ENCODE measurements around the gene GRM1. TPM values are rescaled to one million over a fixed set of nuclear protein-coding genes. Genes with fewer than 3 reads are reported as not detected.

GRM1 gene
- total and polyA plus RNA-seq, 2 donors (not counting 1 experiment from before 2014, with no cell fraction given) = 0.17 TPM; not detected in 1

- Histone ChIP-seq H3K27ac (ENCODE audit: insufficient read depth, low read length) (no peak overlapping the region), H3K4me1 (ENCODE audit: control insufficient read depth, extremely low read depth, insufficient read depth, low read length) (no peaks in the 10 kb centered on the region), H4K20me1 (ENCODE audit: control insufficient read depth, extremely low read depth, insufficient read depth, low read length) (no peaks in the 10 kb centered on the region), H3K36me3 (ENCODE audit: control insufficient read depth, insufficient read depth, low read length) (no peaks in the 10 kb centered on the region), H3K9ac (ENCODE audit: insufficient read depth, low read length) (no peak overlapping the region), H3K27me3 (ENCODE audit: control insufficient read depth, insufficient read depth, low read length) (no peaks in the 10 kb centered on the region), H3K4me3 (replicated peaks in 1 of 4; ENCODE audit: control extremely low read depth in 1 of 4, insufficient read depth in 1 of 4, low read depth in 3 of 4, low read length in 4 of 4) (no peak overlapping the region), H3K79me2 (ENCODE audit: control insufficient read depth, insufficient read depth, low read length) (no peaks in the 10 kb centered on the region), H3K4me2 (ENCODE audit: extremely low read depth, insufficient read depth, low read length) (no peak overlapping the region), H3K9me3 (ENCODE audit: control insufficient read depth, insufficient read depth, low read depth, low read length) (no peaks in the 10 kb centered on the region), H2AFZ (ENCODE audit: low read length) (no peak overlapping the region)
- TF ChIP-seq EZH2 (IDR thresholded peaks at IDR 0.05; ENCODE audit: low read length, missing control alignments) (no peak), CTCF (conservative IDR thresholded peaks at IDR 0.05 in 1 of 2, IDR thresholded peaks at IDR 0.05 in 1 of 2; ENCODE audit: low read depth in 1 of 2, low read length in 2 of 2) (no peak)
- DNase-seq (ENCODE audit: low read depth in 2 of 2) = no peak
These were observed 379.7 kb downstream of the GRM1 start for GRCh38 chr6:146408583-146408982.

GRCh38 chr6:146410851-146411595 is 382.2 kb downstream of the GRM1 start:
- Histone ChIP-seq H4K20me1 (ENCODE audit: control insufficient read depth, extremely low read depth, insufficient read depth, low read length) (no peaks in the 10 kb centered on the region), H2AFZ (ENCODE audit: low read length) (no peak overlapping the region), H3K4me2 (ENCODE audit: extremely low read depth, insufficient read depth, low read length) (no peak overlapping the region), H3K9me3 (ENCODE audit: control insufficient read depth, insufficient read depth, low read depth, low read length) (no peaks in the 10 kb centered on the region), H3K4me1 (ENCODE audit: control insufficient read depth, extremely low read depth, insufficient read depth, low read length) (no peaks in the 10 kb centered on the region), H3K9ac (ENCODE audit: insufficient read depth, low read length) (no peak overlapping the region), H3K27ac (ENCODE audit: insufficient read depth, low read length) (no peak overlapping the region), H3K4me3 (replicated peaks in 1 of 4; ENCODE audit: control extremely low read depth in 1 of 4, insufficient read depth in 1 of 4, low read depth in 3 of 4, low read length in 4 of 4) (no peak overlapping the region), H3K79me2 (ENCODE audit: control insufficient read depth, insufficient read depth, low read length) (no peaks in the 10 kb centered on the region), H3K27me3 (ENCODE audit: control insufficient read depth, insufficient read depth, low read length) (no peaks in the 10 kb centered on the region), H3K36me3 (ENCODE audit: control insufficient read depth, insufficient read depth, low read length) (no peaks in the 10 kb centered on the region)
- TF ChIP-seq CTCF (conservative IDR thresholded peaks at IDR 0.05 in 1 of 2, IDR thresholded peaks at IDR 0.05 in 1 of 2; ENCODE audit: low read depth in 1 of 2, low read length in 2 of 2) (no peak), EZH2 (IDR thresholded peaks at IDR 0.05; ENCODE audit: low read length, missing control alignments) (no peak)
- DNase-seq (ENCODE audit: low read depth in 2 of 2) = peak in 1 of 2 donors; percentile 14

GRCh38 chr6:146419576-146419975 is 390.7 kb downstream of the GRM1 start:
- H3K27ac ChIP-seq (ENCODE audit: insufficient read depth, low read length) = no peak overlapping the region
- no peaks in the 10 kb centered on the region for H3K27me3 ChIP-seq (ENCODE audit: control insufficient read depth, insufficient read depth, low read length)
- DNase-seq (ENCODE audit: low read depth in 2 of 2) = no peak
- no peaks in the 10 kb centered on the region for H3K4me1 ChIP-seq (ENCODE audit: control insufficient read depth, extremely low read depth, insufficient read depth, low read length)
- no peak overlapping the region for H3K9ac ChIP-seq (ENCODE audit: insufficient read depth, low read length)
- H3K36me3 ChIP-seq (ENCODE audit: control insufficient read depth, insufficient read depth, low read length) = no peaks in the 10 kb centered on the region
- no peaks in the 10 kb centered on the region for H3K9me3 ChIP-seq (ENCODE audit: control insufficient read depth, insufficient read depth, low read depth, low read length)
- H3K4me3 ChIP-seq (replicated peaks in 1 of 4; ENCODE audit: control extremely low read depth in 1 of 4, insufficient read depth in 1 of 4, low read depth in 3 of 4, low read length in 4 of 4) = no peak overlapping the region
- TF ChIP-seq CTCF (conservative IDR thresholded peaks at IDR 0.05 in 1 of 2, IDR thresholded peaks at IDR 0.05 in 1 of 2; ENCODE audit: low read depth in 1 of 2, low read length in 2 of 2) (no peak), EZH2 (IDR thresholded peaks at IDR 0.05; ENCODE audit: low read length, missing control alignments) (no peak)
- no peaks in the 10 kb centered on the region for H4K20me1 ChIP-seq (ENCODE audit: control insufficient read depth, extremely low read depth, insufficient read depth, low read length)
- no peaks in the 10 kb centered on the region for H3K79me2 ChIP-seq (ENCODE audit: control insufficient read depth, insufficient read depth, low read length)
- no peak overlapping the region for H3K4me2 ChIP-seq (ENCODE audit: extremely low read depth, insufficient read depth, low read length)
- H2AFZ ChIP-seq (ENCODE audit: low read length) = no peak overlapping the region
